Stimulated activated CD8-positive, alpha-beta memory T cell treated with anti-CD3 and anti-CD28 coated beads, Interleukin-4, amount 100 ng/mL, for 4 hours (primary cell): Measurements from ENCODE around the gene TPGS2.
"Not testable (repeated sequence)": the region's sequence is repeated elsewhere in the genome, so short reads cannot be mapped to it uniquely, and the experiment has no call there.

Experiments
- DNase-seq, 2 donors: peaks; one replicate each; pipeline ENCODE4 v3.0.0-alpha.2; 2020; ENCODE audit warnings: low read depth in 2 of 2, low spot score in 1 of 2

TPGS2 gene

GRCh38 chr18:36825526-36825925 is 3.3 kb downstream of the TPGS2 start:
- DNase-seq = no peak

- no peak for DNase-seq
Observed at GRCh38 chr18:36821681-36822080, 7.1 kb downstream of the TPGS2 start.

- no peak for DNase-seq
Observed at GRCh38 chr18:36819621-36820020, 9.2 kb downstream of the TPGS2 start.

- DNase-seq = no peak
Observed at GRCh38 chr18:36818652-36819051, 10.2 kb downstream of the TPGS2 start.

- DNase-seq = no peak
Observed at GRCh38 chr18:36817039-36817438, 11.8 kb downstream of the TPGS2 start.

GRCh38 chr18:36816096-36816495 is 12.7 kb downstream of the TPGS2 start:
- not testable (repeated sequence) for DNase-seq

GRCh38 chr18:36814994-36815393 is 13.8 kb downstream of the TPGS2 start:
- DNase-seq = no peak

- DNase-seq = no peak
Observed at GRCh38 chr18:36813824-36814223, 15.0 kb downstream of the TPGS2 start.

- no peak for DNase-seq
Observed at GRCh38 chr18:36813101-36813775, 15.6 kb downstream of the TPGS2 start.

- no peak for DNase-seq
Observed at GRCh38 chr18:36812678-36813077, 16.1 kb downstream of the TPGS2 start.

- DNase-seq = no peak
Observed at GRCh38 chr18:36811955-36812354, 16.8 kb downstream of the TPGS2 start.

- no peak for DNase-seq
Observed at GRCh38 chr18:36811430-36811829, 17.4 kb downstream of the TPGS2 start.

GRCh38 chr18:36809590-36810381 is 19.0 kb downstream of the TPGS2 start:
- no peak for DNase-seq

GRCh38 chr18:36808681-36809080 is 20.1 kb downstream of the TPGS2 start:
- no peak for DNase-seq

GRCh38 chr18:36805105-36805504 is 23.7 kb downstream of the TPGS2 start:
- DNase-seq = no peak

GRCh38 chr18:36798738-36799473 is 29.9 kb downstream of the TPGS2 start:
- DNase-seq = no peak

- no peak for DNase-seq
Observed at GRCh38 chr18:36792634-36793283, 36.0 kb downstream of the TPGS2 start.

- no peak for DNase-seq
Observed at GRCh38 chr18:36786686-36787085, 42.1 kb downstream of the TPGS2 start.

- DNase-seq = no peak
Observed at GRCh38 chr18:36783792-36784191, 45.0 kb downstream of the TPGS2 start.

- DNase-seq = no peak
Observed at GRCh38 chr18:36782710-36783109, 46.1 kb downstream of the TPGS2 start.

- DNase-seq = no peak
Observed at GRCh38 chr18:36780748-36781147, 48.1 kb downstream of the TPGS2 start.
